K562 (cell line): ENCODE measurements around the gene MARCHF3. TPM values are rescaled to one million over a fixed set of nuclear protein-coding genes. Genes with fewer than 3 reads are reported as not detected.

ENCODE experiments used
- ARNT ChIP-seq, 2 experiments: fragments of 450-650 bp; IDR thresholded peaks; 2 replicates each; pipeline ENCODE4 v1.6.1; 2016; ENCODE audit warnings: mild to moderate bottlenecking in 1 of 2
- ATF2 ChIP-seq: sonication (generic); formaldehyde crosslinking; IDR thresholded peaks from 2 replicates; pipeline ENCODE4 v1.8.1; 2022; ENCODE audit warnings: missing genetic modification reagents
- GATAD2B ChIP-seq: fragments of 450-650 bp; IDR thresholded peaks from 2 replicates; pipeline ENCODE4 v1.6.1; 2017; ENCODE audit warnings: mild to moderate bottlenecking, borderline replicate concordance
- IRF2 ChIP-seq: sonication (generic); formaldehyde crosslinking; IDR thresholded peaks from 2 replicates; pipeline ENCODE4 v1.8.1; 2022; ENCODE audit warnings: mild to moderate bottlenecking, missing genetic modification reagents
- KDM5B ChIP-seq: fragments of 200-600 bp; sonication (generic); IDR thresholded peaks from 2 replicates; pipeline ENCODE4 v1.6.1; 2012; ENCODE audit warnings: low read depth, mild to moderate bottlenecking, moderate library complexity, low read length, control low read depth, inconsistent platforms; ENCODE audit not compliant: insufficient replicate concordance
- KLF10 ChIP-seq: fragments of 250-450 bp; sonication (Bioruptor Pico); IDR thresholded peaks from 2 replicates; pipeline ENCODE4 v1.6.1; 2021; ENCODE audit warnings: matching md5 sums
- MXI1 ChIP-seq: IDR thresholded peaks from 2 replicates; pipeline ENCODE4 v1.6.1; 2011; ENCODE audit warnings: low read depth, mild to moderate bottlenecking, improper control_type of control experiment, low read length
- NEUROD1 ChIP-seq: fragments of 150-350 bp; IDR thresholded peaks from 2 replicates; pipeline ENCODE4 v1.6.1; 2014; ENCODE audit warnings: borderline replicate concordance, low read length, low read depth; ENCODE audit not compliant: partially characterized antibody
- NR4A1 ChIP-seq, 2 experiments: fragments of 250-450 bp in 1 of 2; fragments of 450-650 bp in 1 of 2; sonication (Bioruptor Pico) in 1 of 2; IDR thresholded peaks; 2 replicates each; pipeline versions ENCODE4 v1.4.0 to v1.6.1; 2016 to 2020; ENCODE audit warnings: mild to moderate bottlenecking in 2 of 2, missing compliant biosample characterization in 1 of 2, missing genetic modification characterization in 1 of 2, moderate library complexity in 1 of 2
- PRDM10 ChIP-seq: fragments of 450-650 bp; IDR thresholded peaks from 2 replicates; pipeline ENCODE4 v1.6.1; 2018; ENCODE audit not compliant: partially characterized antibody
- RBBP5 ChIP-seq: fragments of 200-600 bp; sonication (generic); IDR thresholded peaks from 2 replicates; pipeline ENCODE4 v1.6.1; 2012; ENCODE audit warnings: borderline replicate concordance, mild to moderate bottlenecking, low read length, control low read depth, inconsistent platforms; ENCODE audit not compliant: insufficient read depth, poor library complexity, severe bottlenecking
- RBM34 ChIP-seq: fragments of 200-400 bp; formaldehyde crosslinking; IDR thresholded peaks from 2 replicates; pipeline ENCODE4 v1.6.1; 2018; ENCODE audit warnings: low read length, borderline replicate concordance; ENCODE audit not compliant: insufficient read depth
- SREBF2 ChIP-seq: sonication (generic); formaldehyde crosslinking; IDR thresholded peaks from 2 replicates; pipeline ENCODE4 v1.4.0; 2020; ENCODE audit warnings: mild to moderate bottlenecking, missing genetic modification reagents
- TCF15 ChIP-seq: fragments of 250-450 bp; sonication (Bioruptor Pico); IDR thresholded peaks from 2 replicates; pipeline ENCODE4 v1.8.0; 2022; ENCODE audit warnings: moderate library complexity, mild to moderate bottlenecking, inconsistent platforms
- ZFX ChIP-seq: sonication (generic); formaldehyde crosslinking; IDR thresholded peaks from 2 replicates; pipeline ENCODE4 v1.8.0; 2022; ENCODE audit warnings: mild to moderate bottlenecking, missing genetic modification reagents, moderate library complexity
- ZNF224 ChIP-seq: sonication (generic); formaldehyde crosslinking; IDR thresholded peaks from 2 replicates; pipeline ENCODE4 v1.8.0; 2022; ENCODE audit warnings: mild to moderate bottlenecking, missing genetic modification reagents
- ZNF41 ChIP-seq: fragments of 250-450 bp; sonication (Bioruptor Pico); conservative IDR thresholded peaks from 2 replicates; pipeline ENCODE4 v1.4.0; 2020; ENCODE audit warnings: mild to moderate bottlenecking
- ZNF699 ChIP-seq: fragments of 250-450 bp; sonication (Bioruptor Pico); IDR thresholded peaks from 2 replicates; pipeline ENCODE4 v1.8.0; 2021; ENCODE audit warnings: mild to moderate bottlenecking, moderate library complexity; ENCODE audit not compliant: insufficient replicate concordance
- polyA plus RNA-seq, 8 experiments: library from polyadenylated mRNA; depleted of rRNA in 4 of 8; stranded (reverse) in 5 of 8; unstranded in 3 of 8; fragments of >200 nt; fragmentation: Nextera tagmentation in 2 of 8; fragmentation: Illumina TruSeq in 1 of 8; extraction: Ambion mirVana in 2 of 8; extraction: Trizol in 1 of 8; gene quantifications; 2 replicates each; pipeline versions ENCODE4 v1.2.1 to v1.2.3, GENCODE V29; 2011 to 2014; ENCODE audit warnings: inconsistent platforms in 1 of 8, missing spikeins in 1 of 8
- total RNA-seq, 7 experiments: library from RNA; depleted of rRNA in 6 of 7; stranded (reverse); fragments of >200 nt in 6 of 7; fragmentation: Illumina TruSeq in 2 of 7; extraction: Trizol in 2 of 7; gene quantifications; 2 replicates each; pipeline versions ENCODE4 v1.2.1 to v1.2.3, GENCODE V29; 2011 to 2021; ENCODE audit warnings: low replicate concordance in 1 of 7
- TF ChIP-seq, protein P1 (sequence below): sonication (generic); formaldehyde crosslinking; IDR thresholded peaks from 2 replicates; pipeline ENCODE4 v1.8.0; 2023; ENCODE audit warnings: mild to moderate bottlenecking, missing genetic modification reagents

Gene MARCHF3
- total and polyA plus RNA-seq, 9 of the 15 experiments (the other 6 are each of a cell fraction or from before 2014, with no cell fraction given) = 5.6 to 37.4 (median 16.5) TPM

DNA sequence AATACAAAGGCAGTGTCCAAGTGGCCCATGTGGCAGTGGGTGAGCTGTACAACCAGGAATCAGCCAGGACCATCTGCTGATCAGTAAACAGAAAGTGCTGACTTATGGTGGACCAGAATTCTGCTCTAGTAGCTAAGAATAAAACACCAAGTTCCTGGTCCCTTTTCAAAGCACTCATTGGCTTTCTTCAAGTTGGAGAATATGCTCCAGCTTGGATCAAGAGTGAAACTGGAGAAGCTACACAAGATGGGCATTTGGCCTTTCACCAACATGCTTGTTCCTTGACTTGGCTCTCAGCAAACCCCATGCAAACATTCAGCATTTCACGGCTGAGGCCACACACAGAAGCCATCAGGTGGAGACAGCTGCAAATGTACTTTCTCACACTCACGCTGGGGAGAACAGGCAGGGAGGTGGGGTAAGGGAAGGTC lies 32.1 kb downstream of the MARCHF3 start (continued):
- TF ChIP-seq, protein P1, sequence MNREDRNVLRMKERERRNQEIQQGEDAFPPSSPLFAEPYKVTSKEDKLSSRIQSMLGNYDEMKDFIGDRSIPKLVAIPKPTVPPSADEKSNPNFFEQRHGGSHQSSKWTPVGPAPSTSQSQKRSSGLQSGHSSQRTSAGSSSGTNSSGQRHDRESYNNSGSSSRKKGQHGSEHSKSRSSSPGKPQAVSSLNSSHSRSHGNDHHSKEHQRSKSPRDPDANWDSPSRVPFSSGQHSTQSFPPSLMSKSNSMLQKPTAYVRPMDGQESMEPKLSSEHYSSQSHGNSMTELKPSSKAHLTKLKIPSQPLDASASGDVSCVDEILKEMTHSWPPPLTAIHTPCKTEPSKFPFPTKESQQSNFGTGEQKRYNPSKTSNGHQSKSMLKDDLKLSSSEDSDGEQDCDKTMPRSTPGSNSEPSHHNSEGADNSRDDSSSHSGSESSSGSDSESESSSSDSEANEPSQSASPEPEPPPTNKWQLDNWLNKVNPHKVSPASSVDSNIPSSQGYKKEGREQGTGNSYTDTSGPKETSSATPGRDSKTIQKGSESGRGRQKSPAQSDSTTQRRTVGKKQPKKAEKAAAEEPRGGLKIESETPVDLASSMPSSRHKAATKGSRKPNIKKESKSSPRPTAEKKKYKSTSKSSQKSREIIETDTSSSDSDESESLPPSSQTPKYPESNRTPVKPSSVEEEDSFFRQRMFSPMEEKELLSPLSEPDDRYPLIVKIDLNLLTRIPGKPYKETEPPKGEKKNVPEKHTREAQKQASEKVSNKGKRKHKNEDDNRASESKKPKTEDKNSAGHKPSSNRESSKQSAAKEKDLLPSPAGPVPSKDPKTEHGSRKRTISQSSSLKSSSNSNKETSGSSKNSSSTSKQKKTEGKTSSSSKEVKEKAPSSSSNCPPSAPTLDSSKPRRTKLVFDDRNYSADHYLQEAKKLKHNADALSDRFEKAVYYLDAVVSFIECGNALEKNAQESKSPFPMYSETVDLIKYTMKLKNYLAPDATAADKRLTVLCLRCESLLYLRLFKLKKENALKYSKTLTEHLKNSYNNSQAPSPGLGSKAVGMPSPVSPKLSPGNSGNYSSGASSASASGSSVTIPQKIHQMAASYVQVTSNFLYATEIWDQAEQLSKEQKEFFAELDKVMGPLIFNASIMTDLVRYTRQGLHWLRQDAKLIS (CRISPR knock-in tag) = no peak
- TF ChIP-seq GATAD2B = no peak
- no peak for TF ChIP-seq NR4A1 (CRISPR knock-in tag; IDR thresholded peaks at IDR 0.05)
- no peak for TF ChIP-seq NR4A1 (tag; IDR thresholded peaks at IDR 0.05)
- 0 out of 2 replicates have a peak, but pooled peaks have one; percentile 4 for TF ChIP-seq ZNF41 (CRISPR knock-in tag)
- TF ChIP-seq RBBP5 = peak; percentile 42
- no peak for TF ChIP-seq ZNF224 (CRISPR knock-in tag)
- no peak for TF ChIP-seq TCF15 (CRISPR knock-in tag)
- peak; percentile 14 for TF ChIP-seq PRDM10
- no peak for TF ChIP-seq SREBF2 (CRISPR knock-in tag)
- TF ChIP-seq KDM5B = no peak
- TF ChIP-seq ATF2 (CRISPR knock-in tag) = no peak
- no peak for TF ChIP-seq IRF2 (CRISPR knock-in tag)
- TF ChIP-seq ZNF699 (CRISPR knock-in tag) = no peak
- peak in 1 of 2 experiments; percentile 59; a peak in 1 of 4 replicates for TF ChIP-seq ARNT (IDR thresholded peaks at IDR 0.05)
- TF ChIP-seq KLF10 (CRISPR knock-in tag) = no peak
- TF ChIP-seq NEUROD1 = no peak
- no peak for TF ChIP-seq RBM34
- no peak for TF ChIP-seq ZFX (CRISPR knock-in tag)
- TF ChIP-seq MXI1 = no peak
